Lung (tissue), 12 donors: ENCODE measurements around the gene GREB1. TPM values are rescaled to one million over a fixed set of nuclear protein-coding genes. Genes with fewer than 3 reads are reported as not detected.

Experiments used
- ATAC-seq: fragments of 200-7000 bp; cut with Tn5 transposase; one replicate; pipeline ENCODE4 v1.9.1; 2020; ENCODE audit warnings: moderate number of reproducible peaks; ENCODE audit not compliant: insufficient read depth, low FRiP score
- DNase-seq, 3 donors: peaks; one replicate each; pipeline ENCODE4 v3.0.0-alpha.2; 2013 to 2017
- H3K27ac ChIP-seq, 2 donors: one replicate each; pipeline ENCODE4 v1.5.1; 2013; ENCODE audit warnings: mild to moderate bottlenecking in 2 of 2, moderate library complexity in 2 of 2, control low read depth in 1 of 2, inconsistent platforms in 1 of 2, low read depth in 1 of 2, low read length in 1 of 2
- H3K27me3 ChIP-seq, 3 donors: one replicate each; pipeline ENCODE4 v1.5.1; 2013; ENCODE audit warnings: low read length in 2 of 3; ENCODE audit not compliant: control insufficient read depth in 3 of 3, insufficient read depth in 3 of 3
- H3K36me3 ChIP-seq, 4 donors: one replicate each; pipeline ENCODE4 v1.5.1; 2013; ENCODE audit warnings: low read length in 4 of 4, mild to moderate bottlenecking in 1 of 4, moderate library complexity in 1 of 4; ENCODE audit not compliant: control insufficient read depth in 4 of 4, insufficient read depth in 4 of 4
- H3K4me1 ChIP-seq, 5 donors: one replicate each; pipeline ENCODE4 v1.5.1; 2013; ENCODE audit warnings: low read length in 5 of 5, mild to moderate bottlenecking in 2 of 5, moderate library complexity in 1 of 5; ENCODE audit not compliant: control insufficient read depth in 5 of 5, insufficient read depth in 5 of 5
- H3K4me3 ChIP-seq: one replicate; pipeline ENCODE4 v1.5.1; 2013; ENCODE audit warnings: mild to moderate bottlenecking, control low read depth, moderate library complexity
- H3K9ac ChIP-seq, 2 donors: one replicate each; pipeline ENCODE4 v1.5.1; 2013; ENCODE audit warnings: low read length in 2 of 2, control low read depth in 1 of 2; ENCODE audit not compliant: insufficient read depth in 1 of 2
- H3K9me3 ChIP-seq, 4 donors: one replicate each; pipeline ENCODE4 v1.5.1; 2013; ENCODE audit warnings: low read length in 3 of 4, mild to moderate bottlenecking in 1 of 4, moderate library complexity in 1 of 4; ENCODE audit not compliant: control insufficient read depth in 4 of 4, insufficient read depth in 3 of 4
- CTCF ChIP-seq: IDR thresholded peaks from 2 replicates; pipeline ENCODE4 v1.5.1; 2012; ENCODE audit warnings: mild to moderate bottlenecking; ENCODE audit errors: control extremely low read depth, extremely low read depth
- WGBS, 2 donors: extraction: QIAGEN DNeasy Blood & Tissue Kit; methylation state at CpG; one replicate each; pipeline ENCODE4 v1.1.7; 2013; 5-methylcytosine and 5-hydroxymethylcytosine counted together
- polyA plus RNA-seq, 2 donors: library from polyadenylated mRNA; stranded (reverse); fragments of 200-250 nt; gene quantifications; one replicate each; pipeline ENCODE4 v1.2.1, GENCODE V29; 2013
- total RNA-seq, 2 donors: library from RNA; depleted of rRNA in 1 of 2; stranded (reverse); fragments of >200 nt in 1 of 2; gene quantifications; one replicate each; pipeline ENCODE4 v1.2.1, GENCODE V29; 2014 to 2021
- donor health status: control.
- donor health status: control.
- donor health status: Bipolar disorder and iron deficiency.
- donor health status: healthy.
- donor health status: DM: yes; HTN: yes; CAD: no.

GREB1 gene
- total and polyA plus RNA-seq, 4 donors: 0.23 to 3.3 (median 1.8) TPM

GRCh38 chr2:11685906-11686470 lies 152.1 kb downstream of the GREB1 start:
- H3K9me3 ChIP-seq: peaks cover 0 to 2% (median 0%) of the 10 kb centered on the region in 4 donors
- peaks cover 0 to 10% (median 0%) of the 10 kb centered on the region in 5 donors for H3K4me1 ChIP-seq
- WGBS, 2 donors: 91 to 94% methylated on average over 10 of the region's 10 CpGs
- no peaks in the 10 kb centered on the region for H3K36me3 ChIP-seq
- DNase-seq (no peak), ATAC-seq (no peak)
- no peak overlapping the region for H3K9ac ChIP-seq
- H3K4me3 ChIP-seq: no peak overlapping the region
- H3K27ac ChIP-seq: no peak overlapping the region
- peaks cover 0 to 6% (median 0%) of the 10 kb centered on the region in 3 donors for H3K27me3 ChIP-seq
- TF ChIP-seq CTCF: no peak

- Histone ChIP-seq H3K4me1 (peaks cover 0 to 10% (median 0%) of the 10 kb centered on the region in 5 donors), H3K4me3 (no peak overlapping the region), H3K36me3 (no peaks in the 10 kb centered on the region), H3K9ac (no peak overlapping the region), H3K27me3 (peaks cover 0 to 6% (median 0%) of the 10 kb centered on the region in 3 donors), H3K9me3 (peaks cover 0 to 2% (median 0%) of the 10 kb centered on the region in 4 donors), H3K27ac (no peak overlapping the region)
- no peak for ATAC-seq
- WGBS, 2 donors: 77 to 81% methylated on average over 9 of the region's 9 CpGs
- no peak for DNase-seq
- TF ChIP-seq CTCF: no peak
These were observed 153.9 kb downstream of the GREB1 start for GRCh38 chr2:11687736-11688135.

GRCh38 chr2:11688222-11689069 lies 154.6 kb downstream of the GREB1 start:
- Histone ChIP-seq H3K36me3 (no peaks in the 10 kb centered on the region), H3K4me1 (peaks cover 0 to 13% (median 0%) of the 10 kb centered on the region in 5 donors), H3K27ac (no peak overlapping the region), H3K4me3 (no peak overlapping the region), H3K9me3 (peaks cover 0 to 2% (median 0%) of the 10 kb centered on the region in 4 donors), H3K9ac (no peak overlapping the region), H3K27me3 (peaks cover 0 to 6% (median 0%) of the 10 kb centered on the region in 3 donors)
- ATAC-seq (peak; percentile 82), DNase-seq (peak; percentile 81)
- TF ChIP-seq CTCF: peak; percentile 52
- 8 to 9% methylated on average over 23 of the region's 23 CpGs for WGBS, 2 donors
